WTC11 (cell line): Measurements from ENCODE around the gene CCS.

Source experiments
- CTCF ChIP-seq: fragments of 200-600 bp; IDR thresholded peaks from 2 replicates; pipeline ENCODE4 v1.8.0; 2022; ENCODE audit warnings: antibody characterized with exemption
- E2F1 ChIP-seq: sonication (generic); formaldehyde crosslinking; IDR thresholded peaks from 2 replicates; pipeline ENCODE4 v1.8.0; 2022; ENCODE audit warnings: mild to moderate bottlenecking, missing genetic modification reagents
- ESRRA ChIP-seq: sonication (generic); formaldehyde crosslinking; IDR thresholded peaks from 2 replicates; pipeline ENCODE4 v1.8.1; 2022; ENCODE audit warnings: mild to moderate bottlenecking, missing genetic modification reagents, borderline replicate concordance
- FOXP1 ChIP-seq: sonication (generic); formaldehyde crosslinking; IDR thresholded peaks from 2 replicates; pipeline ENCODE4 v1.8.0; 2022; ENCODE audit warnings: missing genetic modification reagents, mild to moderate bottlenecking, moderate library complexity, borderline replicate concordance
- JUN ChIP-seq: sonication (generic); formaldehyde crosslinking; IDR thresholded peaks from 2 replicates; pipeline ENCODE4 v1.8.0; 2023; ENCODE audit warnings: mild to moderate bottlenecking, missing genetic modification reagents
- TCF7 ChIP-seq: sonication (generic); formaldehyde crosslinking; IDR thresholded peaks from 2 replicates; pipeline ENCODE4 v1.8.0; 2022; ENCODE audit warnings: mild to moderate bottlenecking, low read depth, missing genetic modification reagents, moderate library complexity
- TF ChIP-seq, protein P1 (sequence below): sonication (generic); formaldehyde crosslinking; IDR thresholded peaks from 2 replicates; pipeline ENCODE4 v1.8.0; 2022; ENCODE audit warnings: mild to moderate bottlenecking, missing genetic modification reagents
- TF ChIP-seq, protein P2 (sequence below): sonication (generic); formaldehyde crosslinking; IDR thresholded peaks from 2 replicates; pipeline ENCODE4 v1.8.1; 2023; ENCODE audit warnings: mild to moderate bottlenecking, missing genetic modification reagents, moderate library complexity

DNA sequence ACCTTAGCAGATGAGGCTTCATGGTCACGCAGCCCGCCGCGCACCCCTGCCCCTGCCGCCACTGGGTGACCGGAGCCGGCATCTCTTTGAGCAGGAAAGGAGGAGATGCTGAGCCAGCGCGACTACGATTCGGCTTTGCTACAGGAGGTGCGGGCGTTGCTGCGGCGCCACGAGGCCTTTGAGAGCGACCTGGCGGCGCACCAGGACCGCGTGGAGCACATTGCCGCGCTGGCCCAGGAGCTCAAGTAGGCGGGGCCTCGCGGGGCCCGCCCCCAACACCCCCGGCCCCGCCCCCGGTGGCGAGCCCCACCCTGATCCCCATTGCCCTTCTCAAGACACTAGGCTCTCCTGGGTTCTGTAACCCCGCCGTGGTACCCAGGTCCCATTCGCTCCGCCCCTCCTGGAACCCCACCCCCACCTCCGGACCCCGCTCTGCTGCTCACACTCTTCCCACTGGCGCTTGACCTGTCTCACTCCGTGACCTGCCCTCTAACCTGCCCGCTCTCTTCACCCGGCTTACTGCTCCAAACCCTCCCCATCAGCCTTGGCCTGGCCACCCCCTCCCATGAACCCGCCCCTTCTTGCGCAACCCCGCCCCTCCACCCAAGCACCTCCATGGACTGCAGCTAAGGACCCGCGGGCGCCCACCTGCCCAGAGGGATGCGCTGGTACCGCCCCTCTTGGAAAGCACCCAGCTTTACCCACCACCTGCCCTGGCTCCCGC lies 33.7 kb upstream of the CCS start:
- TF ChIP-seq CTCF (no peak), FOXP1 (CRISPR knock-in tag) (no peak), E2F1 (no peak), JUN (no peak), ESRRA (CRISPR knock-in tag) (no peak), TCF7 (no peak)
- TF ChIP-seq, protein P1, sequence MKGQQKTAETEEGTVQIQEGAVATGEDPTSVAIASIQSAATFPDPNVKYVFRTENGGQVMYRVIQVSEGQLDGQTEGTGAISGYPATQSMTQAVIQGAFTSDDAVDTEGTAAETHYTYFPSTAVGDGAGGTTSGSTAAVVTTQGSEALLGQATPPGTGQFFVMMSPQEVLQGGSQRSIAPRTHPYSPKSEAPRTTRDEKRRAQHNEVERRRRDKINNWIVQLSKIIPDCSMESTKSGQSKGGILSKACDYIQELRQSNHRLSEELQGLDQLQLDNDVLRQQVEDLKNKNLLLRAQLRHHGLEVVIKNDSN (CRISPR knock-in tag) = no peak
- TF ChIP-seq, protein P2, sequence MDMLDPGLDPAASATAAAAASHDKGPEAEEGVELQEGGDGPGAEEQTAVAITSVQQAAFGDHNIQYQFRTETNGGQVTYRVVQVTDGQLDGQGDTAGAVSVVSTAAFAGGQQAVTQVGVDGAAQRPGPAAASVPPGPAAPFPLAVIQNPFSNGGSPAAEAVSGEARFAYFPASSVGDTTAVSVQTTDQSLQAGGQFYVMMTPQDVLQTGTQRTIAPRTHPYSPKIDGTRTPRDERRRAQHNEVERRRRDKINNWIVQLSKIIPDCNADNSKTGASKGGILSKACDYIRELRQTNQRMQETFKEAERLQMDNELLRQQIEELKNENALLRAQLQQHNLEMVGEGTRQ (CRISPR knock-in tag) = no peak
